ENCODE results near the gene LMNTD2. TPM values are rescaled to one million over a fixed set of nuclear protein-coding genes. Genes with fewer than 3 reads are reported as not detected.
A peak's percentile ranks its signal among the peaks of the same experiment; 100 is the strongest.
"Not testable (repeated sequence)": the region's sequence is repeated elsewhere in the genome, so short reads cannot be mapped to it uniquely, and the experiment has no call there.

The LMNTD2 gene
- total RNA-seq, 2 donors from 2014 or later, result 1.1 to 2.1 TPM

- no peak for DNase-seq (ENCODE audit: low spot score)
- peaks cover 33 to 44% of the 10 kb centered on the region in 2 donors for H3K4me1 Mint-ChIP-seq (ENCODE audit: low read depth in 2 of 2)
- no peaks in the 10 kb centered on the region for H3K9me3 Mint-ChIP-seq
- no peak for ATAC-seq
- H3K36me3 Mint-ChIP-seq, result no peaks in the 10 kb centered on the region
- H3K27ac Mint-ChIP-seq, result peak overlapping the region in 1 of 2 donors; percentile 19
- H3K4me3 Mint-ChIP-seq, result peak overlapping the region; percentile 88
- peaks cover 11% of the 10 kb centered on the region in 2 donors for H3K27me3 Mint-ChIP-seq
These were observed 17.9 kb upstream of the LMNTD2 start for GRCh38 chr11:578276-579035.

DNA sequence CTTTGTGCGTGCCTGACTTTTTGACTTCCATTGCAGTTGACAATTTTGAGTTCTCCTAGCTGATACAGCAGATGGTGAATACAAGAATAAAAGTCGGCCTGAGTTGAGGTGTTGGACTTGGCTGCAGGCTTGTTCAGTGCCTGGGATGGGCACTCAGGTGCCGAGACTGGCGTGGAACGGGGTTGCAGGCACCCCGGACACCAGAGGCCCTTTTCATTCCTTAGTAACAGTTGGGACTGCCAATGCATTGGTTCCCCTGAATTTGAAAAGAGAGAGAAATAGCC is 17.0 kb upstream of the LMNTD2 start:
- ATAC-seq (no peak), DNase-seq (ENCODE audit: low spot score) (no peak)
- Mint-ChIP-seq H3K4me3 (peak overlapping the region; percentile 88), H3K36me3 (no peaks in the 10 kb centered on the region), H3K9me3 (no peaks in the 10 kb centered on the region), H3K4me1 (ENCODE audit: low read depth in 2 of 2) (peaks cover 33 to 44% of the 10 kb centered on the region in 2 donors), H3K27me3 (peaks cover 11% of the 10 kb centered on the region in 2 donors), H3K27ac (peak overlapping the region; percentile 74 to 84)

DNA sequence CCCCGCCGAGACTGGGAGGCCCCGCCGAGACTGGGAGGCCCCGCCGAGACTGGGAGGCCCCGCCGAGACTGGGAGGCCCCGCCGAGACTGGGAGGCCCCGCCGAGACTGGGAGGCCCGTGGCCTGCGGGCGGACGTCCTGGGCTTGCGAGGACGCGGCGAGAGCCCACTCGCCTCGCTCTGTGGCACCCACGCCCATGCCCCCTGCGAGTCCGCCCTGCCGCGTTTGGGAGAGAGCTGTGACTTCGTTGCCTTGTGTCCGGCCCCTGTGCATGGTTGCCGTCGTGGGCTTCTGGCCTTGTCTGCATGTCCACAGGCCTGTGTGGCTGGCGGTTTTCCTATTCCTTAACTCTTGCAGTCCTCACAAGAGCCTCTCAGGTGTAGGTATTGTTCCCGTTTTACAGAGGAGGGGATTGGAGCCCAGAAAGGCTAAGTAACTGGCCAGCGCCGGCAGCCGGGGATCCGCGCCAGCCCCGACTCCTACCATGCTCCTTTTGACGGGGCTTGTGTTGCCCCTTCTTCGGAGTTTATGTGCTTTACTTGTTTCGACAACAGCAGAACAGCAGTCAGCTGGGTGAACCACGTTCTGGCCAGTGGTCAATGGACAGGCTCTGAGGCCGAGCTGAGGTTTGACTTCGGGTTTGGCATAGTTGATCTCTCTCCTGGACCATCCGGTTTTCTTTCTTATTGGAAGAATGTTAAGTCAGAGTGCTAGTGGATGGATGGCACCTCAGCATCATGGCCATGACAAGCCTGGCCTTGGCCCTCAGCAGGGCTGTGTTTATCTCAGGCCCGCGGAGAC is 16.5 kb upstream of the LMNTD2 start:
- Mint-ChIP-seq H3K9me3 (no peaks in the 10 kb centered on the region), H3K27me3 (peaks cover 11% of the 10 kb centered on the region in 2 donors), H3K27ac (peak overlapping the region; percentile 74 to 84), H3K4me3 (peak overlapping the region; percentile 88), H3K4me1 (ENCODE audit: low read depth in 2 of 2) (peaks cover 33 to 44% of the 10 kb centered on the region in 2 donors), H3K36me3 (no peaks in the 10 kb centered on the region)
- ATAC-seq, result no peak
- DNase-seq (ENCODE audit: low spot score), result no peak

DNA sequence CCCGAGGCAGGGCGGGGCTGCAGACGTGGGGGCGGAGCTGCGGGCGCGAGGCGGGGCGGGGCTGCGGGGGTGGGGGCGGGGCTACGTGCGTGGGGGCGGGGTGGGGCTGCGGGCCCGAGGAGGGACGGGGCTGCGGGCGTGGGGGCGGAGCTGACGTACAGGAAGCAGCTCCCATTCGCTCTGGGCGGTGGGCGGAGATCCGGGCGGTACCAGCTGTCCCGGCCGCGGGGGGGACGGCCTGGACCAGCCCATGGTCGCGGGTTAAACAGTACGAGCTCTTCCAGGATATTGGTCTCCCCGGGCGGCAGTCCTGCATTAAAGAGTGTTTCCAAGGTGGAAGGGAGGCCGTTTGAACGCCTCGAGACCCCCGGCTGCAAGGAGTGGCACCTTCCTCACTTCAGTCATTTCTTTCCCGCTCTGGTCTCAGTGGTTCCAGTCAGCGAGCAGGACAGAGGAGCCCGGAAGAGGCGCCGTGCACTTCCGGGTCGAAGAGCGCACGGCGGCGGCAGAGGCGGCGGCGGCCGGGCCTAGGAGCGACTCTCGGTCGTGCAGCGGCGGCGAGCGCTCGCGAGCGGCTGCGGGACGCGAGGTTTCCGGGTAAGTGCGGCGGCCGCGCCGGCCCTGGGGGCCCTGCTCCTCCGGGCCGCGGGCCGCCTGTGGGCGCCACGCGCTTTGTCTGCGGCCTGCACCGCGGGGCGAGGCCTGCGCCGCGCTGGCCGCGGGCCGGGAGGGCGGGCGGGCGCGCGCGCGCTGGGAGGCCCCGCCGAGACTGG is 15.6 kb upstream of the LMNTD2 start, which contains the start of gene PHRF1:
Gene PHRF1, plus strand, starts transcription at position 475 of the 773 bp plus-strand sequence. CDS start 5,043 bp downstream, outside the sequence.
- peaks cover 11% of the 10 kb centered on the region in 2 donors for H3K27me3 Mint-ChIP-seq
- peaks cover 25 to 36% of the 10 kb centered on the region in 2 donors for H3K4me1 Mint-ChIP-seq (ENCODE audit: low read depth in 2 of 2)
- peak within 1 kb of the TSS; percentile 93 for H3K4me3 Mint-ChIP-seq
- H3K36me3 Mint-ChIP-seq, result no peaks in the 10 kb centered on the region
- ATAC-seq (peak; percentile 93 to 95), DNase-seq (ENCODE audit: low spot score) (peak; percentile 97)
- H3K27ac Mint-ChIP-seq, result peak within 1 kb of the TSS; percentile 98
- no peaks in the 10 kb centered on the region for H3K9me3 Mint-ChIP-seq

- Mint-ChIP-seq H3K27me3 (peaks cover 11% of the 10 kb centered on the region in 2 donors), H3K4me1 (ENCODE audit: low read depth in 2 of 2) (peaks cover 22 to 31% of the 10 kb centered on the region in 2 donors), H3K9me3 (no peaks in the 10 kb centered on the region), H3K27ac (peak overlapping the region in 1 of 2 donors; percentile 98), H3K4me3 (peak overlapping the region; percentile 70), H3K36me3 (no peaks in the 10 kb centered on the region)
- no peak for DNase-seq (ENCODE audit: low spot score)
- no peak for ATAC-seq
These were observed 14.9 kb upstream of the LMNTD2 start for GRCh38 chr11:575313-575995.

DNA sequence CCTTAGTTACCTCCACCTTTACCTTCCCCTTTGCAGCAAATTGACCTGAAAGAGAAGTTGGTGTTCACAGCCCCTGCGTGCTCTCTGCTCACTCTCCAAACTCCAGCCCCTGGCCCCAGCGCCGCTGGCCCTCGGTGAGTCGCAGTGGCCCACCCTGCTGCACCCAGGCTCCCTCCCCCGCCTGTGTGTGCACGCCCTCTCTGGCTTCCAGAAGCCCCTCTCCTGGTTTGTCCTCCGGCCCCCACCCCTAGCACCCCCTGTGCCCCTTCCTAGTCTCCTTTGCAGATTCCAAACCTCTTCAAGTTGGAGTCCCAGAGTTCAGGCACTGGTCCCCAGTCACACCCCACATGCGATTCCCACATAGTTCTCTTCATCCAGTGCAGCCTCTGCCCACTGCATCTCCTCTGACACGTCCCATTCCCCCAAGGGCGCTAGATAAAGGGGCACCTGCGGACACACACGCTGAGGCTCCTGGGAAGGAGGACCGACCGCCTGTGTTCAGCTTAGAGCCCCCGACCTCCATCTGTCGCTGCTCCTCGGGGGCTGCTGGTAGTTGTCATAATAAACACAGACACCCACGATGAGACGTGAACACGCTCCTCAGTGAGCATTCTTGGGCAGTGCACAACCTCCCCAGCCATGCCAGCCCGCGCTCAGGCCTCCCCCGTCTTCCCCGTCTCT is 14.2 kb upstream of the LMNTD2 start:
- Mint-ChIP-seq H3K4me1 (ENCODE audit: low read depth in 2 of 2) (peaks cover 18 to 27% of the 10 kb centered on the region in 2 donors), H3K9me3 (no peaks in the 10 kb centered on the region), H3K27me3 (peaks cover 11% of the 10 kb centered on the region in 2 donors), H3K27ac (peak overlapping the region in 1 of 2 donors; percentile 15), H3K4me3 (peak overlapping the region; percentile 70), H3K36me3 (no peaks in the 10 kb centered on the region)
- no peak for ATAC-seq
- DNase-seq (ENCODE audit: low spot score), result no peak

DNA sequence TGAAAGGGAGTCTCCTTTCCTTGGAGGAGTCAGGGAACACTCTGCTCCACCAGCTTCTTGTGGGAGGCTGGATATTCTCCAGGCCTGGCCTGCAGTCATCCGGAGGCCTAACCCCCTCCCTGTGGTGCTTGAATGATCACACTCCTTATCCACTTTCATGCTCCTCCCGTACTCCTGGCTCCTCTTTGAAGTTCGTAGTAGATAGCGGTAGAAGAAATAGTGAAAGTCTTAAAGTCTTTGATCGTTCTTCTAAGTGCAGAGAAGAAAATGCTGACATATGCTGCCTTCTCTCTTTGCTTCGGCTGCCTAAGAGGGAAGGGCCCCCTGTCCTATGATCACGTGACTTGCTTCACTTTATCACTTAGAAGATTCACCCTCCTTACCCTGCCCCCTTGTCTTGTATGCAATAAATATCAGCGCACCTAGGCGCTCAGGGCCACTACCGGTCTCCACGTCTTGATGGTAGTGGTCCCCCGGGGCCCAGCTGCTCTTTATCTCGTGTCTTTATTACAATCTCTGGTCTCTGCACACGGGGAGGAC is 13.6 kb upstream of the LMNTD2 start:
- H3K4me1 Mint-ChIP-seq (ENCODE audit: low read depth in 2 of 2), result peaks cover 11 to 20% of the 10 kb centered on the region in 2 donors
- H3K36me3 Mint-ChIP-seq; ATAC-seq; DNase-seq (ENCODE audit: low spot score); H3K9me3 Mint-ChIP-seq: not testable (repeated sequence)
- peaks cover 11% of the 10 kb centered on the region in 2 donors for H3K27me3 Mint-ChIP-seq
- peak overlapping the region in 1 of 2 donors; percentile 15 for H3K27ac Mint-ChIP-seq
- peak overlapping the region; percentile 5 for H3K4me3 Mint-ChIP-seq

- no peaks in the 10 kb centered on the region for H3K36me3 Mint-ChIP-seq
- no peak overlapping the region for H3K4me3 Mint-ChIP-seq
- ATAC-seq (no peak), DNase-seq (ENCODE audit: low spot score) (no peak)
- peaks cover 11% of the 10 kb centered on the region in 2 donors for H3K27me3 Mint-ChIP-seq
- H3K9me3 Mint-ChIP-seq, result no peaks in the 10 kb centered on the region
- H3K27ac Mint-ChIP-seq, result no peak overlapping the region
- peaks cover 11 to 16% of the 10 kb centered on the region in 2 donors for H3K4me1 Mint-ChIP-seq (ENCODE audit: low read depth in 2 of 2)
These were observed 12.7 kb upstream of the LMNTD2 start for GRCh38 chr11:573146-573759.

DNA sequence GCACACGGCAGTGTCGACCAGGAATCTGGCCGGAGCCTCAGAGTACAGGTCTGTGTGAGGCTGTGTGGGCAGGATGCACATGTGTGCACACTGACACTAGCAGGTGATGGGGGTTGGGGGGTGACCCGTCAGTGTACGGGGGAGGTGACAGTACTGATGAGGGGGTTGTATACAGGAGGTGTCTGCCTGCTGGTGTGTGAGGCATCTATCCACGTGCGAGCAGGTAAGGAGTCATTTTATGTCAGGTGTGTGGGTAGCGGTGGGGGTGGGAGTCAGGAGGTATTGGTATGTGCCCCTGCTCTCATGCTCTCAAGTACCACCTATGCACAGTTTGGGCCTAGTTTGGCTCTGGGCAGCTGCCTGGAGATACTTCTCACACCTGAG is 11.3 kb upstream of the LMNTD2 start:
- ATAC-seq (no peak), DNase-seq (ENCODE audit: low spot score) (no peak)
- Mint-ChIP-seq H3K4me1 (ENCODE audit: low read depth in 2 of 2) (peaks cover 0 to 10% of the 10 kb centered on the region in 2 donors), H3K9me3 (no peaks in the 10 kb centered on the region), H3K27ac (no peak overlapping the region), H3K36me3 (no peaks in the 10 kb centered on the region), H3K4me3 (no peak overlapping the region), H3K27me3 (peaks cover 11% of the 10 kb centered on the region in 2 donors)

DNA sequence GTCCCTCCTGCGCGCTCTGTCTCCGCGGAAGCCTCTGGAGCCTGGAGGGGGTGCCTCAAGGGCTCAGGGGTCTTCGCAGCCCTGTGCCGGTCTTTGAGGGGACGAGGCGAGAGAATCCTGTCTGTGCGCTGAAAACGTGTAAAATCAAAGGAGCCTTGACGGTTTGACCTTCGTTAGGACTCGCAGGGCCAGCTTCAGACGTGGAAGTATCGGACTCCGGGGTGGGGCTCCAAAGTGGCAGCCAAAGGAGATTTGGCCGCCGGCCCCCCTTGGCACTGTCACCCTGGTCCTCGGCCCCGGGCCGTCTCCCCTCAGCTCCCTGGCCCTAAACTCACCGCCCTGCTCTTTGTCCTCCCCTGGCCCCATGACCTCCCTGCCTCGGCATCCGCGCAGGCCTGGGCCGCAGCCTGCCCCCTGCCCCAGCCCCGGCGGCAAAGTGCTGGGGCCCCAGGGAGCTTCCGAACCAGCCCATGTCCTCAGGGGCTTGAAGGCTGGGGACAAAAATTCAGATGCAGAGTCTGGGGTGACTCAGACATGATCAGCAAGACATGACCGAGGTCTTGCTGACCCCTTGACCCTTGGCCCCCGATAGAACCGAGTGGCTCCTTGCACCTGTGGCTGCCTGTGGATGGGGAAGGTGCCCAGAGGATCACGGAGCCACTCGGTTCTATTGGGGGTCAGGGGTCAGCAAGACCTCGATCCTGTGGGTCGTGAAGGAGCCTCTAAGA is 8.8 kb upstream of the LMNTD2 start:
- ATAC-seq (no peak), DNase-seq (ENCODE audit: low spot score) (no peak)
- H3K27ac Mint-ChIP-seq, result no peak overlapping the region

DNA sequence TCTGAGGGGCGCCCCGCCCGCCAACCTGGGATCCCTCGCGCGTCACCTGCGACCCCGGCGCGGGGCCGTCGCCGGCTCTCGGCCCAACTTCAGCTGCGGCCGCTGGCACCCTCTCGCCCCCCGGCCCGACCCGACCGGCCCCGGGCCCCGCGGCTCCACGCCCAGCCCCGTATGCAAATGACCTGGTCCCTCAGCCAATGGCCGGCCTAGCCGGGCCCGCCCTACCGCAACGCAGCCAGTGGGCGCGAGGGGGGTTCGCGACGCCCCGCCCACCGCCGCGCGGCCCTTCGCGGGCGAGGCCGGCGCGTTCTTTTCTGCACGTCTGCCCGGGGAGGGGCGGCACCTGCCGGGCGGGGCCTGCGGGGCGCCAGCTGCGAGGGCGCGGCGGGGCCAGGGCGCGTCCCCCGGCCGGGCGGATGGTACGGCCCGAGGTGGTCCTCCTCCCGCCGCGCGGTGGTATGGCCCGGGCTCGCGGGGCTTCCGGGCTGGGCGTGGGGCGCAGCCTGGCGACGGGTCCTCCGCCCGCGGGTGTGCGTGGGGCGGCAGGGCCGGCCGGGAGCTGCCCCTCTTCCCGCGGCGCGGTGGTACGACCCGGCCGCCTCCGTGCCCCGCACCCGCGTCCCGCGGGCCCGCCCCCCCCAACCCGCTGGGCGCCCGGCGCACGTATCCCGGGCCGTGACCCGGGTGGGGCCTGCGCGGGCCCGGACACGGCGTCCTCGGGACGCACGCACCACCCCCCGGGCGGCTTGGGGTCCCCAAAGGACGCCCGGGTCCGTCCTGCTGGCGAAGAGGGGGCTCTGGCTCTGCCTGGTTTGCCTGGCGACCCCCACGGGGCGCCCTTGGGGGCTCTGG is 8.0 kb upstream of the LMNTD2 start:
- Mint-ChIP-seq H3K36me3 (no peaks in the 10 kb centered on the region), H3K9me3 (no peaks in the 10 kb centered on the region), H3K4me3 (peak overlapping the region; percentile 78), H3K27ac (no peak overlapping the region), H3K27me3 (no peaks in the 10 kb centered on the region), H3K4me1 (ENCODE audit: low read depth in 2 of 2) (no peaks in the 10 kb centered on the region)
- DNase-seq (ENCODE audit: low spot score), result peak; percentile 98
- ATAC-seq, result peak; percentile 95 to 96

More for the DNA sequence above, 8.8 kb upstream of the LMNTD2 start:
- Mint-ChIP-seq H3K36me3 (no peaks in the 10 kb centered on the region), H3K9me3 (no peaks in the 10 kb centered on the region), H3K27me3 (peaks cover 2 to 3% of the 10 kb centered on the region in 2 donors), H3K4me1 (ENCODE audit: low read depth in 2 of 2) (peaks cover 0 to 3% of the 10 kb centered on the region in 2 donors), H3K4me3 (peak overlapping the region; percentile 78)
